Fibroblast of skin of back (primary cell): ENCODE results near the gene PCDH15.
"Not testable (repeated sequence)": the region's sequence is repeated elsewhere in the genome, so short reads cannot be mapped to it uniquely, and the experiment has no call there.

Source experiments
- DNase-seq: peaks from one replicate; pipeline ENCODE4 v3.0.0-alpha.2; 2013

PCDH15 gene

GRCh38 chr10:54550016-54550415 lies 251.0 kb downstream of the PCDH15 start:
- no peak for DNase-seq

DNA sequence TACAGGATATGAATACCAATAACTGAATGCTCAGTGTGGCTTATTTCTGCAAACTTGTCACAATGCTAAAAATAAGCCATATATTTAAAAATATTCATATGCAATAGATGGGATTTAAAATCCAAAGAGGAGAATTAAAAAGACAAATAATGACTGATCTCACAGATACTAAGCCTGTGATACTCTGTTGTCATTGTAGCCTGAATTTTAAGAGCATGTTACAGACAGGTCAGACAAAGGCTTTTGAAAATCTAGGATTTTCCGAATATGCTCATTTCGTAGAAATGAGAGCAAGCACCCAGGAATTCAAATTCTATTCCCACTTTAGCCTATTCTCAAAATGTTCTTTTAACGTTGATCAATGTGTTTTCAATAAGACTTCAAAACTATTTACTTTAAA lies 269.7 kb downstream of the PCDH15 start:
- no peak for DNase-seq

DNA sequence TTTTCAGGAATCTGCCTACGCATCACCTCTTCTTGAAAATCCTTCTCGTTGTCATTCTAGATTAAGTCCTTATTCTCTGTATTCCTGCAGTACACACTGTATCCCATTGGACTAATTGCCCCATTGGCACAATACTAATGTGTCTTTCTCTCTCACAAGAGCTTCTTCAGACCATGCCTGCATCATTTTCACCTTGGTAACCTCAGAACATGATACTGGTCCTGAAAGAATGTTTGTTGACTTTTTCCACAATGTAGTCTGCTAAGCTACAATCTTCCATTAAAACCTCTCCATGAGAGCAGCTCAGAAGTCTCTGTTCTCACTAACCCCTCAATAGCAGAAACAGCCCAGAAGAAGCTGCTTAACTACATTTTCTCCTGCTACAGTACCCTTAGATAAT lies 270.7 kb downstream of the PCDH15 start:
- DNase-seq: no peak

GRCh38 chr10:54525816-54526215 lies 275.2 kb downstream of the PCDH15 start:
- no peak for DNase-seq

DNA sequence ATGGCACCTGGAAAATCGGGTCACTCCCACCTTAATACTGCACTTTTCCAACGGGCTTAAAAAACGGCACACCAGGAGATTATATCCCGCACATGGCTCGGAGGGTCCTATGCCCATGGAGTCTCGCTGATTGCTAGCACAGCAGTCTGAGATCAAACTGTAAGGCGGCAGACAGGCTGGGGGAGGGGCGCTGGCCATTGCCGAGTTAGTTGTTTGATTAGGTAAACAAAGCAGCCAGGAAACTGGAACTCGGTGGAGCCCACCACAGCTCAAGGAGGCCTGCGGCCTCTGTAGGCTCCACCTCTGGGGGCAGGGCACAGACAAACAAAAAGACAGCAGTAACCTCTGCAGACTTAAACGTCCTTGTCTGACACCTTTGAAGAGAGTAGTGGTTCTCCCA lies 285.8 kb downstream of the PCDH15 start:
- not testable (repeated sequence) for DNase-seq

DNA sequence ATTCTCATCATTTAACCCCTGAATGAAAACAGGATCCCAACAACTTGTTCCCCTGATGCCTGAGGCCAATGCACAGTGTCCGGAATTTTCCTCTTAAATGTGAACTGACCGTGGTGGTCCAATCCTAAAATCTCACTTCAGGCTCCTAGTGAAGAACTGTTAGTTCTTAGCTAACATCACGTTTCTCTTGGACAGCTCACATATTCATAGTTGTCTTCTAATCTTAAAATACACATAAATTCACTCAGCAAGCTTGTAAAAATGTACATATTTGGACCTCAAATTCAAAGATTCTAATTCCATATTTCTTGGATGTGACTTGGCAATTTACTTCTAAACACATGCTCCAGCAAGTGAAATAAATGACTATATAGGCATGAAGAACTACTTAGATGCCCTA lies 297.2 kb downstream of the PCDH15 start:
- no peak for DNase-seq

DNA sequence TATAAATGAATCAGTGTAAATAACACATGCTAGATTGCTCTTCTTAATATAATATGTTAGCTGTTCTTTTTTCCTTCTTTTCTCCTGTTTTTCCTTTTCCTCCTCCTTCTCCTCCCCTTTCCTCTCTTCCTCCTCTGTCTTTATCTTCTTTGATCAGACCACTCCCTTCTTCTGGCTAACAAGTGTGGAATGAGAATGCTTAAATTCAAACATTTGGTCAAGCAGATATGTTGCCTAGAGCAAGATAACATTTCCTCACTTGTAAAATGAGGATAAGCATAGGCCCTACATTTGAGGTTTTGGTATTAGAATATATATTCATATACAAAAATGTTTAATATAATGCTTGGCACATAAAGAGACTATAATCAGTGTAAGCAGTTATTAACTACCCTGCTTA lies 299.1 kb downstream of the PCDH15 start:
- no peak for DNase-seq

DNA sequence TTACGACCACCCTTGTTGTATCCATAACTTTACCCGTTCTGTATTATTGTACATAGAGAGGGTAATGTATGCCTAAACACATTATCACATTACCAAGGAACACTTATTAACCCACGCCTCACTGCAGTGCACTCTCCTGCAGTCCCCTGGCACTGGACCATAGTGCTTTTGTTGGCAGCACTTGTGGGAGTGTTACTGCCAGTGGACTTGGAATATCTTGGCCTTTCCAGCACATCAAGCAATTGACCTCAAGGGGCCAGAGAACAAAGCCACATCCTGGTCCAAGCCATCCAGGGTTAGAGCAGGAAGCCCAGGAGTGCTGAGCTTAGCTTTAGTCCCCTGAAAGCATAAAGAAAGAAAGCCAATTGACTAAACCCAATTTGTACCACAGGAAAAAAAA lies 304.2 kb downstream of the PCDH15 start:
- DNase-seq: no peak

GRCh38 chr10:54487743-54488142 lies 313.3 kb downstream of the PCDH15 start:
- DNase-seq: no peak

- no peak for DNase-seq
Observed at GRCh38 chr10:54485971-54486370, 315.1 kb downstream of the PCDH15 start.

GRCh38 chr10:54484186-54484585 lies 316.8 kb downstream of the PCDH15 start:
- no peak for DNase-seq

GRCh38 chr10:54478601-54479000 lies 322.4 kb downstream of the PCDH15 start:
- DNase-seq: no peak

- DNase-seq: no peak
Observed at GRCh38 chr10:54477738-54478137, 323.3 kb downstream of the PCDH15 start.

GRCh38 chr10:54470324-54470631 lies 330.8 kb downstream of the PCDH15 start:
- DNase-seq: no peak

DNA sequence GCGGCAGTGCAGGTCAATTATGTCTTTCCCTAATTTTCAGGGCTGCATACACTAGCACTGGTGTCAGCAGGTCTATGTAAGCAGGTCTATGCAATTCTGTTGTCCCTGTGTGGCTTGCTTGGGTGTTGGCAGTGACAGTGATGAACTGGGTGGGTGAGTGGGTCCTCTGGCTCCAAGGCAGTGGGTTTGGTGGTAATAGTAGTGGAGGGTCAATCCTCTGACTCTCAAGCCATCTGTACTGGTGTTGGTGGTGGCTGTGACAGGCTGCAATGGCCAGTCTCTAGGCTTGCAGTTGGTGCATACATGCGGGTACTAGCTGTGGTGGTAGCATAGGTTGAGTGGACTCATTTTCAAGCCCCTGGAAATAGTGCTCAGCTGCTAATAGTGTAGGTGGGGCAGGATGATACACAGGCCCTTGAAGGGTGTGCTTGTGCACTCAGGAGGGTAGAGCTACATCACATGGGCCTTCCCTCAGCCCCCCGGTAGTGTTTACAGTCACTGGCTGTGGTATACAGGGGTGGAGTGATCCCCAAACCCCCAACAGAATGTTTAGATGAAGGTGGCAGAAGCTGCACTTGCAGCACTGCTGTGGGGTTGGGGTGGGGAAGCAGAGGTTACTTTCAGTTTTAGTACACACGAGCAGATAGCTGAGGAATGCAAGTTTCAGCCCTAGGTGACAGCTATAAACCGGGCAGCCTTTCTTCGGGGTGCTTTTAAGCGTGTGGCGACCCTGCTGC lies 331.3 kb downstream of the PCDH15 start:
- no peak for DNase-seq

- no peak for DNase-seq
Observed at GRCh38 chr10:54454271-54454670, 346.8 kb downstream of the PCDH15 start.

GRCh38 chr10:54449056-54449455 lies 352.0 kb downstream of the PCDH15 start:
- no peak for DNase-seq

DNA sequence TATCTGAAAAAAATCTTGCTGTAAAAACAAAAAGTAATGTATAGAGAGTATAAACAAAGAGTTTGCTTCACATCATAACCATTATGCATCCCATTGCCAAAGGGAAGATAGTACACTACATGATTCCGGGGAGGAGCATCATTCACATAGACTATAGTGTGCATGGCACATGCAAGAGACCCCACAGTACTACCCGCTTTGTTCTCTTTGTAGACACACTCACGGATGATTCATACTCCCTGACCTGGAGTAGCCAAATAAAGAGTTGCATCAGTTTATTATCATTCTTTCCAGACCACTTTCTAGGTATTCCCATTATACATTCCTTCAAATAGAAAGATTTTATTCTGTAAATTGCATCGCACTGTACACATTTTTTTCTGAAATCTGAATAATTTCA lies 356.9 kb downstream of the PCDH15 start:
- DNase-seq: no peak

- no peak for DNase-seq
Observed at GRCh38 chr10:54441275-54441674, 359.8 kb downstream of the PCDH15 start.

DNA sequence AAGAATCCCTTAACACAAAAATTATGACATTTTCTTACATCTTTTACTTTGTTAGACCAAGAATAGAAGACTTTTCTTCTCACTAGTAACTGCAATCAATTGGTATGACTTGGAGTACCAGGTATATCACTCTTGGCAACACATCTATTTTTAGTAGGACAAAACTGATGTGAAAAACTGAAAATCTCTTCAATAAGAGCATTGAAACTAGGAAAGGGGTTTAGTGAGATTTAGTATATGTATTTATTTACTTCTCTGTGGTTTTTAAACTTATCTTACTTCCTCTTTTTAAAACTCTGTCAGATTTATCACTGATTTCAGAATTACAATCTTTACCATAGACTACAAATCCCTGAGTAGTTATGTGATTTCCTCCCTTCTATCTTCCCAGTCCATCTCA lies 366.2 kb downstream of the PCDH15 start:
- DNase-seq: no peak

GRCh38 chr10:54415483-54415882 lies 385.5 kb downstream of the PCDH15 start:
- no peak for DNase-seq

GRCh38 chr10:54402576-54402975 lies 398.5 kb downstream of the PCDH15 start:
- peak; percentile 9 for DNase-seq

DNA sequence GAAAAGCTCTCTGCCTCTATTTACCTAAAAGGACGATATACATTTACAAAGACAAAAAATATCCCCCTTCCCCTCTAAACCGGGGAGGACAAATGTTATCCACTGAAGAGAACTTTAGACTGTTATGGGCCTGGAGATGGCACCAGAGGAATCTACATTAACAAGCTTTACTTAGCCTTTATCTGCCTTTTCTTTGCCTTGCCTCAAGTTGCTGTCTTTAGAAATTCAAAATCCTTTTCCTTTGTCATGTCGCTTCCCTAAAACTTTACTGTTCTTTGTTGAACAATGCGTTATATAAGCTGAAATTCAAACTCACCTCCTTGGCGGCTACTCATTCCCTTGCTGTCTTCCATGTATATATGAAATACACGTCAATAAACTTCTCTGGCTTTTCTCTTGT lies 405.0 kb downstream of the PCDH15 start:
- no peak for DNase-seq

GRCh38 chr10:54394598-54394997 lies 406.4 kb downstream of the PCDH15 start:
- not testable (repeated sequence) for DNase-seq

GRCh38 chr10:54372179-54372578 lies 428.9 kb downstream of the PCDH15 start:
- DNase-seq: no peak
